Fibroblast of lung (primary cell): Measurements from ENCODE around the gene HIVEP3. TPM values are rescaled to one million over a fixed set of nuclear protein-coding genes. Genes with fewer than 3 reads are reported as not detected.

Experiments used
- DNase-seq, 2 donors: peaks; one replicate each; pipeline versions ENCODE4 v3.0.0 to v3.0.0-alpha.2; 2010; ENCODE audit warnings: low read depth in 2 of 2
- H2AFZ ChIP-seq: 2 replicates; pipeline ENCODE4 v1.5.1; 2012; ENCODE audit warnings: low read length, control low read depth, inconsistent platforms
- H3K27ac ChIP-seq: 2 replicates; pipeline ENCODE4 v1.5.1; 2011; ENCODE audit warnings: low read length, control low read depth; ENCODE audit not compliant: insufficient read depth
- H3K27me3 ChIP-seq: 2 replicates; pipeline ENCODE4 v1.5.1; 2011; ENCODE audit warnings: mild to moderate bottlenecking, low read length; ENCODE audit not compliant: control insufficient read depth, insufficient read depth
- H3K36me3 ChIP-seq: 2 replicates; pipeline ENCODE4 v1.5.1; 2011; ENCODE audit warnings: low read length; ENCODE audit not compliant: control insufficient read depth, insufficient read depth
- H3K4me1 ChIP-seq: 2 replicates; pipeline ENCODE4 v1.5.1; 2011; ENCODE audit warnings: low read length; ENCODE audit not compliant: control insufficient read depth, insufficient read depth; ENCODE audit errors: extremely low read depth
- H3K4me2 ChIP-seq: 2 replicates; pipeline ENCODE4 v1.5.1; 2011; ENCODE audit warnings: low read length, control low read depth; ENCODE audit not compliant: insufficient read depth; ENCODE audit errors: extremely low read depth
- H3K4me3 ChIP-seq, 4 experiments: fragments of 200-600 bp in 1 of 4; sonication (generic) in 1 of 4; replicated peaks in 1 of 4; 2 replicates each; pipeline ENCODE4 v1.5.1; 2011 to 2016; ENCODE audit warnings: low read length in 4 of 4, low read depth in 3 of 4, mild to moderate bottlenecking in 3 of 4, control low read depth in 2 of 4, inconsistent platforms in 1 of 4, mixed read lengths in 1 of 4; ENCODE audit not compliant: insufficient read depth in 1 of 4; ENCODE audit errors: control extremely low read depth in 1 of 4
- H3K79me2 ChIP-seq: 2 replicates; pipeline ENCODE4 v1.5.1; 2012; ENCODE audit warnings: mild to moderate bottlenecking, low read length, inconsistent platforms; ENCODE audit not compliant: control insufficient read depth, insufficient read depth
- H3K9ac ChIP-seq: 2 replicates; pipeline ENCODE4 v1.5.1; 2011; ENCODE audit warnings: mild to moderate bottlenecking, low read length, control low read depth; ENCODE audit not compliant: insufficient read depth
- H3K9me3 ChIP-seq: 2 replicates; pipeline ENCODE4 v1.5.1; 2012; ENCODE audit warnings: low read depth, low read length; ENCODE audit not compliant: control insufficient read depth, insufficient read depth
- H4K20me1 ChIP-seq: 2 replicates; pipeline ENCODE4 v1.5.1; 2011; ENCODE audit warnings: low read length; ENCODE audit not compliant: control insufficient read depth, insufficient read depth; ENCODE audit errors: extremely low read depth
- CTCF ChIP-seq, 2 donors: IDR thresholded peaks in 1 of 2; conservative IDR thresholded peaks in 1 of 2; 1 replicate in 1 of 2; 2 replicates in 1 of 2; pipeline ENCODE4 v1.5.1; 2011 to 2012; ENCODE audit warnings: low read length in 2 of 2, control low read depth in 1 of 2, inconsistent platforms in 1 of 2, low read depth in 1 of 2, mild to moderate bottlenecking in 1 of 2
- EZH2 ChIP-seq: IDR thresholded peaks from 2 replicates; pipeline ENCODE4 v1.5.1; 2012; ENCODE audit warnings: low read length, control low read depth, mild to moderate bottlenecking; ENCODE audit errors: missing control alignments
- polyA plus RNA-seq, 2 donors: library from polyadenylated mRNA; depleted of rRNA in 1 of 2; stranded (reverse) in 1 of 2; unstranded in 1 of 2; fragments of >200 nt; gene quantifications; 2 replicates each; pipeline ENCODE4 v1.2.1, GENCODE V29; 2011 to 2012; ENCODE audit warnings: missing spikeins in 1 of 2
- total RNA-seq: library from RNA; depleted of rRNA; stranded (reverse); fragments of >200 nt; gene quantifications from 2 replicates; pipeline ENCODE4 v1.2.1, GENCODE V29; 2014

The HIVEP3 gene
- total and polyA plus RNA-seq, 2 donors (not counting 1 experiment from before 2014, with no cell fraction given) = 0.83 to 3.2 TPM

GRCh38 chr1:41572224-41572623 is 346.5 kb downstream of the HIVEP3 start:
- Histone ChIP-seq H3K36me3 (no peaks in the 10 kb centered on the region), H3K4me1 (no peaks in the 10 kb centered on the region), H4K20me1 (no peaks in the 10 kb centered on the region), H3K9ac (no peak overlapping the region), H3K27me3 (no peaks in the 10 kb centered on the region), H3K4me2 (no peak overlapping the region), H3K27ac (no peak overlapping the region), H3K9me3 (no peaks in the 10 kb centered on the region), H3K4me3 (no peak overlapping the region), H3K79me2 (no peaks in the 10 kb centered on the region), H2AFZ (no peak overlapping the region)
- TF ChIP-seq CTCF (conservative IDR thresholded peaks at IDR 0.05 in 1 of 2, IDR thresholded peaks at IDR 0.05 in 1 of 2; ENCODE audit: low read depth in 1 of 2, low read length in 2 of 2) (no peak), EZH2 (no peak)
- DNase-seq = no peak

GRCh38 chr1:41571041-41571440 is 347.7 kb downstream of the HIVEP3 start:
- TF ChIP-seq CTCF (conservative IDR thresholded peaks at IDR 0.05 in 1 of 2, IDR thresholded peaks at IDR 0.05 in 1 of 2; ENCODE audit: low read depth in 1 of 2, low read length in 2 of 2) = no peak
- H3K9ac ChIP-seq = no peak overlapping the region
- H3K4me1 ChIP-seq = no peaks in the 10 kb centered on the region
- H3K9me3 ChIP-seq = no peaks in the 10 kb centered on the region
- peak in 1 of 2 donors; percentile 15 for DNase-seq
- no peaks in the 10 kb centered on the region for H3K36me3 ChIP-seq
- H3K4me2 ChIP-seq = no peak overlapping the region
- H3K79me2 ChIP-seq = no peaks in the 10 kb centered on the region
- no peak overlapping the region for H3K4me3 ChIP-seq
- H3K27me3 ChIP-seq = no peaks in the 10 kb centered on the region
- H3K27ac ChIP-seq = no peak overlapping the region
- no peak overlapping the region for H2AFZ ChIP-seq
- no peaks in the 10 kb centered on the region for H4K20me1 ChIP-seq

GRCh38 chr1:41568204-41568603 is 350.5 kb downstream of the HIVEP3 start:
- H3K9ac ChIP-seq = no peak overlapping the region
- no peak overlapping the region for H3K27ac ChIP-seq
- no peaks in the 10 kb centered on the region for H3K79me2 ChIP-seq
- no peak overlapping the region for H3K4me3 ChIP-seq
- H3K4me1 ChIP-seq = no peaks in the 10 kb centered on the region
- H4K20me1 ChIP-seq = no peaks in the 10 kb centered on the region
- no peaks in the 10 kb centered on the region for H3K36me3 ChIP-seq
- H2AFZ ChIP-seq = no peak overlapping the region
- no peak overlapping the region for H3K4me2 ChIP-seq
- H3K9me3 ChIP-seq = no peaks in the 10 kb centered on the region
- TF ChIP-seq CTCF (conservative IDR thresholded peaks at IDR 0.05 in 1 of 2, IDR thresholded peaks at IDR 0.05 in 1 of 2; ENCODE audit: low read depth in 1 of 2, low read length in 2 of 2) = no peak
- TF ChIP-seq EZH2 = no peak
- H3K27me3 ChIP-seq = no peaks in the 10 kb centered on the region
- DNase-seq = no peak
